SU-DHL-6 (cell line): Measurements from ENCODE around the gene DMC1.

Source experiments
- EZH2phosphoT487 ChIP-seq: fragments of 200-600 bp; sonication (generic), shearing (Covaris generic); conservative IDR thresholded peaks from 2 replicates; pipeline ENCODE4 v1.6.1; 2018; ENCODE audit warnings: mild to moderate bottlenecking, antibody characterized with exemption, low read length, moderate library complexity, mixed read lengths
- TF ChIP-seq, protein P1 (sequence below): fragments of 200-600 bp; sonication (generic); IDR thresholded peaks from one replicate; pipeline ENCODE4 v1.5.1; 2017; ENCODE audit warnings: antibody characterized with exemption, mild to moderate bottlenecking, low read length, moderate library complexity; ENCODE audit not compliant: insufficient read depth, poor library complexity, severe bottlenecking

GRCh38 chr22:38614332-38615063 is 44.5 kb upstream of the DMC1 start:
- TF ChIP-seq, protein P1, sequence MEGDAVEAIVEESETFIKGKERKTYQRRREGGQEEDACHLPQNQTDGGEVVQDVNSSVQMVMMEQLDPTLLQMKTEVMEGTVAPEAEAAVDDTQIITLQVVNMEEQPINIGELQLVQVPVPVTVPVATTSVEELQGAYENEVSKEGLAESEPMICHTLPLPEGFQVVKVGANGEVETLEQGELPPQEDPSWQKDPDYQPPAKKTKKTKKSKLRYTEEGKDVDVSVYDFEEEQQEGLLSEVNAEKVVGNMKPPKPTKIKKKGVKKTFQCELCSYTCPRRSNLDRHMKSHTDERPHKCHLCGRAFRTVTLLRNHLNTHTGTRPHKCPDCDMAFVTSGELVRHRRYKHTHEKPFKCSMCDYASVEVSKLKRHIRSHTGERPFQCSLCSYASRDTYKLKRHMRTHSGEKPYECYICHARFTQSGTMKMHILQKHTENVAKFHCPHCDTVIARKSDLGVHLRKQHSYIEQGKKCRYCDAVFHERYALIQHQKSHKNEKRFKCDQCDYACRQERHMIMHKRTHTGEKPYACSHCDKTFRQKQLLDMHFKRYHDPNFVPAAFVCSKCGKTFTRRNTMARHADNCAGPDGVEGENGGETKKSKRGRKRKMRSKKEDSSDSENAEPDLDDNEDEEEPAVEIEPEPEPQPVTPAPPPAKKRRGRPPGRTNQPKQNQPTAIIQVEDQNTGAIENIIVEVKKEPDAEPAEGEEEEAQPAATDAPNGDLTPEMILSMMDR = no peak
- no peak for TF ChIP-seq EZH2phosphoT487
